Esophagus mucosa (tissue), 1 donor: ENCODE measurements around the gene SLF2. TPM values are rescaled to one million over a fixed set of nuclear protein-coding genes. Genes with fewer than 3 reads are reported as not detected.

Experiments used
- total RNA-seq: library from RNA; stranded (reverse); gene quantifications from one replicate; pipeline ENCODE4 v1.2.4, GENCODE V29; 2023
- donor health status: DM: yes; HTN: yes; CAD: no.

Gene SLF2
- total RNA-seq, 1 donor from 2014 or later, result 11.5 TPM

Other genes starting within 250 kb of the SLF2 start
- not detected for gene PAX2, start 167.4 kb upstream of the SLF2 start, total RNA-seq
- 0.96 TPM for gene SEMA4G, start 56.5 kb downstream of the SLF2 start, total RNA-seq
- 72.7 TPM for gene MRPL43, start 74.5 kb downstream of the SLF2 start, total RNA-seq
- 5.7 TPM for gene TWNK, start 74.6 kb downstream of the SLF2 start, total RNA-seq
- 23.0 TPM for gene LZTS2, start 86.8 kb downstream of the SLF2 start, total RNA-seq
- 0.04 TPM for gene PDZD7, start 118.2 kb downstream of the SLF2 start, total RNA-seq
- 4.9 TPM for gene SFXN3, start 118.3 kb downstream of the SLF2 start, total RNA-seq
- gene KAZALD1, start 149.0 kb downstream of the SLF2 start, total RNA-seq, result 4.1 TPM
- gene TLX1, start 218.3 kb downstream of the SLF2 start, total RNA-seq, result not detected